Gastroesophageal sphincter (tissue), 3 donors: ENCODE data around the gene P2RX1.

Source experiments
- EP300 ChIP-seq: sonication (generic); formaldehyde crosslinking; IDR thresholded peaks from one replicate; pipeline ENCODE4 v1.6.1; 2017; ENCODE audit warnings: antibody characterized with exemption, mild to moderate bottlenecking
- POLR2A ChIP-seq, 2 donors: fragments of 450-650 bp; IDR thresholded peaks; one replicate each; pipeline ENCODE4 v1.6.1; 2017; ENCODE audit warnings: antibody characterized with exemption in 2 of 2, mild to moderate bottlenecking in 2 of 2, moderate library complexity in 1 of 2
- POLR2AphosphoS5 ChIP-seq: sonication (generic); formaldehyde crosslinking; IDR thresholded peaks from one replicate; pipeline ENCODE4 v1.6.1; 2017; ENCODE audit warnings: antibody characterized with exemption
- TF ChIP-seq, protein P1 (sequence below), 4 experiments: fragments of 200-600 bp in 2 of 4; fragments of 450-650 bp in 2 of 4; sonication (generic) in 1 of 4; IDR thresholded peaks; one replicate each; pipeline ENCODE4 v1.5.1; 2017 to 2019; ENCODE audit warnings: antibody characterized with exemption in 4 of 4, mild to moderate bottlenecking in 2 of 4, moderate library complexity in 2 of 4

DNA sequence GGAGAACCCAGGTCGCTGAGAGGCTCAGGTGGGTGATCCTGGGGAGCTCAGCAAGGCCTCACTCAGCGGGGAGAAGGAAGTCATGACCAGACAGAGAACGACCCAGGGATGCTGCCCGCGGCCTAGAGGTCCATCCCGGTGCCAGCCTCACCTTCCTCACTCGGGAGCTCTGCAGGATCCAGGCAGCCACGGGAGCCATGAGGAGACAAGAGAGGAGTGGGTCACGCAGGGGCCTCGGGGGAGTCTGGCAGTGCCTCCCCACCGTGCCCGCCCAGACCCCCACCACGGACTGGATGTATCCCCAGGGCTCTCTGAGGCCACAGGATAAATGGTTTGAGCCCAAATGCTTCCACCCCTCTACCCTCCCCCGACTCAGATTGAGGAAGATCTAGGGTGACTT is 37.3 kb upstream of the P2RX1 start:
- TF ChIP-seq POLR2A (IDR thresholded peaks at IDR 0.05) = no peak
- TF ChIP-seq, protein P1, sequence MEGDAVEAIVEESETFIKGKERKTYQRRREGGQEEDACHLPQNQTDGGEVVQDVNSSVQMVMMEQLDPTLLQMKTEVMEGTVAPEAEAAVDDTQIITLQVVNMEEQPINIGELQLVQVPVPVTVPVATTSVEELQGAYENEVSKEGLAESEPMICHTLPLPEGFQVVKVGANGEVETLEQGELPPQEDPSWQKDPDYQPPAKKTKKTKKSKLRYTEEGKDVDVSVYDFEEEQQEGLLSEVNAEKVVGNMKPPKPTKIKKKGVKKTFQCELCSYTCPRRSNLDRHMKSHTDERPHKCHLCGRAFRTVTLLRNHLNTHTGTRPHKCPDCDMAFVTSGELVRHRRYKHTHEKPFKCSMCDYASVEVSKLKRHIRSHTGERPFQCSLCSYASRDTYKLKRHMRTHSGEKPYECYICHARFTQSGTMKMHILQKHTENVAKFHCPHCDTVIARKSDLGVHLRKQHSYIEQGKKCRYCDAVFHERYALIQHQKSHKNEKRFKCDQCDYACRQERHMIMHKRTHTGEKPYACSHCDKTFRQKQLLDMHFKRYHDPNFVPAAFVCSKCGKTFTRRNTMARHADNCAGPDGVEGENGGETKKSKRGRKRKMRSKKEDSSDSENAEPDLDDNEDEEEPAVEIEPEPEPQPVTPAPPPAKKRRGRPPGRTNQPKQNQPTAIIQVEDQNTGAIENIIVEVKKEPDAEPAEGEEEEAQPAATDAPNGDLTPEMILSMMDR (IDR thresholded peaks at IDR 0.05) = no peak
- TF ChIP-seq EP300 = no peak
- no peak for TF ChIP-seq POLR2AphosphoS5
